ENCODE results near the gene MYL7. TPM values are rescaled to one million over a fixed set of nuclear protein-coding genes. Genes with fewer than 3 reads are reported as not detected.

MYL7 gene
- total RNA-seq, 2 experiments from 2014 or later: not detected

DNA sequence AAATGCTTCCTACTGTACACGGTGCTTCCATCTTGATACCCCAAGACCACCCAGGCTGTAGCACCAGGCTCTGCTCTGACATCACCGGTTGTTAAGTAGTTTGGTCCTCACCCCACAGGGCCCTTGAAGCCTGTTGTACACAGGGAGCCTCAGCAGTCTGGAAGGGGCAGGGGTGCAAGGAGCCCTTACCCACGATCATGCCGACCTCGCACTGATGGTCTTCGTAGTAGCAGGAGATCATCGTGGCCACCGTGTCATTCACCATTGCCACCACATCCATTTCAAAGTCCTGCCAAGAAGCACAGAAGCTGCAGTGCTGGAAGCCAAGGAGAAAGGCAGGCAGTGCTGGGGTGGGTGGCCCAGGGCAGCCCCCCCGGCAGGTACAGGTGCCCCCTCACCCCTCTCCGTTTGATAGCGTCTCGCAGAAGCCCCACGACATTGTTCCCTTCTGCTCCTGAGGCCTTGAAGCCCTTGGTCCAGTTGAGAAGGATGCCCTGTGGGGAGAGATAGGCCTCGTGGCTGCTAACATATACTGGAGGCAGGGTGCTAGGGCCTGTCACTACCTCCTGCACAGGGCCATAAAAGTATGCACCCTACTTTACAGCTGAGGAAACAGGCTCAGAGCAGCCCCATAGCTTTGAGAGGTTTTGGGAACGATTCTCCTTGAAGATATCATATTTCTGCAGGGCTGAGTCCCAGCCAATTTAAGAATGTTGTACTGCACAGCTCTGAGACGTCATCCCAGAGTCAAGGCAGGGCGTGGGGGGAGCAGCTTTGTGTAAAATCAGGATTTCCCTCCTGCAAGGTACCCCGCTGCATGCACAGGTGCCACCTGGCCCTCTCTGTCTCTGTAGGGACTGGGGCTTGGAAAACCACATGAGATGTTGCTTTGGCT lies 8.7 kb upstream of the MYL7 start:
- Histone ChIP-seq H3K36me3 (ENCODE audit: insufficient read depth, low read length) (no peaks in the 10 kb centered on the region), H3K79me2 (ENCODE audit: insufficient read depth, low read depth, low read length) (no peaks in the 10 kb centered on the region), H4K20me1 (ENCODE audit: insufficient read depth, low read length) (no peaks in the 10 kb centered on the region), H3K4me2 (ENCODE audit: low read length) (no peak overlapping the region), H3K9me3 (ENCODE audit: low read length) (no peaks in the 10 kb centered on the region), H3K4me1 (ENCODE audit: insufficient read depth, low read length, poor library complexity, severe bottlenecking) (no peaks in the 10 kb centered on the region), H3K4me3 (ENCODE audit: low read depth, low read length, poor library complexity, severe bottlenecking) (no peak overlapping the region), H3K27ac (ENCODE audit: low read depth, low read length, poor library complexity, severe bottlenecking) (no peak overlapping the region), H2AFZ (ENCODE audit: low read length) (no peak overlapping the region), H3K9me2 (ENCODE audit: insufficient read depth, low read length) (no peaks in the 10 kb centered on the region)
- intact Hi-C loops (cut with micrococcal nuclease; ENCODE audit: unreplicated experiment): no loop called here
- no peak for TF ChIP-seq EZH2phosphoT487 (IDR thresholded peaks at IDR 0.05; ENCODE audit: borderline replicate concordance, low read depth, low read length)
- TF ChIP-seq, protein P1, sequence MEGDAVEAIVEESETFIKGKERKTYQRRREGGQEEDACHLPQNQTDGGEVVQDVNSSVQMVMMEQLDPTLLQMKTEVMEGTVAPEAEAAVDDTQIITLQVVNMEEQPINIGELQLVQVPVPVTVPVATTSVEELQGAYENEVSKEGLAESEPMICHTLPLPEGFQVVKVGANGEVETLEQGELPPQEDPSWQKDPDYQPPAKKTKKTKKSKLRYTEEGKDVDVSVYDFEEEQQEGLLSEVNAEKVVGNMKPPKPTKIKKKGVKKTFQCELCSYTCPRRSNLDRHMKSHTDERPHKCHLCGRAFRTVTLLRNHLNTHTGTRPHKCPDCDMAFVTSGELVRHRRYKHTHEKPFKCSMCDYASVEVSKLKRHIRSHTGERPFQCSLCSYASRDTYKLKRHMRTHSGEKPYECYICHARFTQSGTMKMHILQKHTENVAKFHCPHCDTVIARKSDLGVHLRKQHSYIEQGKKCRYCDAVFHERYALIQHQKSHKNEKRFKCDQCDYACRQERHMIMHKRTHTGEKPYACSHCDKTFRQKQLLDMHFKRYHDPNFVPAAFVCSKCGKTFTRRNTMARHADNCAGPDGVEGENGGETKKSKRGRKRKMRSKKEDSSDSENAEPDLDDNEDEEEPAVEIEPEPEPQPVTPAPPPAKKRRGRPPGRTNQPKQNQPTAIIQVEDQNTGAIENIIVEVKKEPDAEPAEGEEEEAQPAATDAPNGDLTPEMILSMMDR (conservative IDR thresholded peaks at IDR 0.05; ENCODE audit: low read length): no peak
- BruUV-seq (replicated peaks): no TSS peak
- POLR2A ChIA-PET: interaction anchor here (1.0 kb wide), 1 partner anchor 51 kb away, joined by 3 read pairs; no protein-coding TSS in a partner anchor
- no peak for DNase-seq (ENCODE audit: low spot score)
- CTCF ChIA-PET (ENCODE audit: unreplicated experiment): interaction anchor here (0.6 kb wide), 1 partner anchor 13 kb away, joined by 3 read pairs; no protein-coding TSS in a partner anchor

DNA sequence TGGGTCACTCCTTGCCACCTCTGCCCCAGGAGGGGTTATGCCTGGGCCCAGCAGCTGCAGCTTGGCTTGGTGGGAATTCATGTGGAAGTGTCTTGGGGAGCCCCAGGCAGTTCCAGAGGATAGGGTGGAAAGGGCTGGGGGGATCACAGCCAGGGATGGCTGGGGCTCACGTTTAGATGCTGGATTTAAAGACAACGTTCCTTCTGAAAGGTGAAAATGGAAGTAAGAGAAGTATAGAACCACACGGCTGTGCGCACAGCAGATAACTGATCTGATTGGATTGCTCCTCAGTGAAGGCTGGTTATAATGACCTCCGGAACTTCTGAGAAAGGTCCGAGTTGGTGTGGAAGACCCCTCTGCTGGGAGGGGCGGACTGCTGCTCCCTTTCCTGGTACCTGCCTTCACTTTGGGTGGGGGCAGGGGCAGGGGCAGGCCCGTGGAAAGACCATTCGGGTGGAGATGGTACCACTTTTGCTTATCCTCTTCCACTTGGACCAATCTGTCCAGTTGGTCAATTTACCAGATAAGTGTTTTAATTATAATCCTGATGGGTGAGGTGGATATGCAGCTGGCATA lies 7.9 kb upstream of the MYL7 start:
- CTCF ChIA-PET (ENCODE audit: unreplicated experiment): no interaction called here
- BruUV-seq (replicated peaks): no TSS peak
- intact Hi-C loops (cut with micrococcal nuclease; ENCODE audit: unreplicated experiment): no loop called here
- Histone ChIP-seq H3K4me3 (ENCODE audit: low read depth, low read length, poor library complexity, severe bottlenecking) (no peak overlapping the region), H3K9me2 (ENCODE audit: insufficient read depth, low read length) (no peaks in the 10 kb centered on the region), H3K36me3 (ENCODE audit: insufficient read depth, low read length) (no peaks in the 10 kb centered on the region), H2AFZ (ENCODE audit: low read length) (no peak overlapping the region), H3K27ac (ENCODE audit: low read depth, low read length, poor library complexity, severe bottlenecking) (no peak overlapping the region), H3K4me1 (ENCODE audit: insufficient read depth, low read length, poor library complexity, severe bottlenecking) (no peaks in the 10 kb centered on the region), H3K79me2 (ENCODE audit: insufficient read depth, low read depth, low read length) (no peaks in the 10 kb centered on the region), H3K4me2 (ENCODE audit: low read length) (no peak overlapping the region), H4K20me1 (ENCODE audit: insufficient read depth, low read length) (no peaks in the 10 kb centered on the region), H3K9me3 (ENCODE audit: low read length) (no peaks in the 10 kb centered on the region)
- no peak for DNase-seq (ENCODE audit: low spot score)
- TF ChIP-seq, protein P1 (conservative IDR thresholded peaks at IDR 0.05; ENCODE audit: low read length): no peak
- no peak for TF ChIP-seq EZH2phosphoT487 (IDR thresholded peaks at IDR 0.05; ENCODE audit: borderline replicate concordance, low read depth, low read length)
- POLR2A ChIA-PET: no interaction called here

DNA sequence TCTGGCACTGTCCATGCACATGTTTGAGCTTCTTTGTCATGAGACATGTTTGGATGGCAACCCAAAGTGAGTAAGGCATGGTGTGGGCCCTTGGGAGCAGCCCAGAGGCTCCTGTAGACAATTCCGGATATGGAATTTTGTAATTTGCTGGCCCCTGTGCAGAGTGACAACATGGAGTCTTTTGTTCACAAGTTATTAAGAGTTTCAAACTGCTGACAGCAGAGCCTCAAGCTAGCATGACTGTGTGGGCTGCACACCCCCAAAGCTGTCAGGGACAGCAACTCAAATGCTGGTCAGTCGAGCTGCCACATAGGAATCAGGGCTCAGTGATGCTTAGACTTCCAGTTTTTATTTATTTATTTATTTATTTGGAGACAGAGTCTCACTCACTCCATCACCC lies 7.0 kb upstream of the MYL7 start:
- Histone ChIP-seq H3K9me3 (ENCODE audit: low read length) (no peaks in the 10 kb centered on the region), H3K4me1 (ENCODE audit: insufficient read depth, low read length, poor library complexity, severe bottlenecking) (no peaks in the 10 kb centered on the region), H3K9me2 (ENCODE audit: insufficient read depth, low read length) (no peaks in the 10 kb centered on the region), H3K4me3 (ENCODE audit: low read depth, low read length, poor library complexity, severe bottlenecking) (no peak overlapping the region), H2AFZ (ENCODE audit: low read length) (no peak overlapping the region), H3K36me3 (ENCODE audit: insufficient read depth, low read length) (no peaks in the 10 kb centered on the region), H4K20me1 (ENCODE audit: insufficient read depth, low read length) (no peaks in the 10 kb centered on the region), H3K27ac (ENCODE audit: low read depth, low read length, poor library complexity, severe bottlenecking) (no peak overlapping the region), H3K79me2 (ENCODE audit: insufficient read depth, low read depth, low read length) (no peaks in the 10 kb centered on the region), H3K4me2 (ENCODE audit: low read length) (no peak overlapping the region)
- BruUV-seq (replicated peaks): no TSS peak
- intact Hi-C loops (cut with micrococcal nuclease; ENCODE audit: unreplicated experiment): no loop called here
- TF ChIP-seq, protein P1 (conservative IDR thresholded peaks at IDR 0.05; ENCODE audit: low read length): no peak
- no peak for TF ChIP-seq EZH2phosphoT487 (IDR thresholded peaks at IDR 0.05; ENCODE audit: borderline replicate concordance, low read depth, low read length)
- ChIA-PET POLR2A (interaction anchor here (0.9 kb wide), 1 partner anchor 15 kb away, joined by 3 read pairs; no protein-coding TSS in a partner anchor), CTCF (ENCODE audit: unreplicated experiment) (no interaction called here)
- DNase-seq (ENCODE audit: low spot score): no peak
